IPS-18a (cell line): ENCODE measurements around the gene SLC2A8.

Source experiments
- H3K27ac ChIP-seq: one replicate; pipeline ENCODE4 v1.5.1; 2013; ENCODE audit warnings: low read length
- H3K27me3 ChIP-seq: one replicate; pipeline ENCODE4 v1.6.1; 2013; ENCODE audit warnings: mild to moderate bottlenecking, low read length; ENCODE audit not compliant: control insufficient read depth, insufficient read depth
- H3K36me3 ChIP-seq: one replicate; pipeline ENCODE4 v1.6.1; 2013; ENCODE audit warnings: low read depth, low read length; ENCODE audit not compliant: control insufficient read depth
- H3K4me1 ChIP-seq: one replicate; pipeline ENCODE4 v1.6.1; 2013; ENCODE audit warnings: low read depth, low read length; ENCODE audit not compliant: control insufficient read depth
- H3K4me3 ChIP-seq: one replicate; pipeline ENCODE4 v1.5.1; 2013; ENCODE audit warnings: low read length
- H3K9ac ChIP-seq: one replicate; pipeline ENCODE4 v1.6.1; 2013; ENCODE audit warnings: mild to moderate bottlenecking, low read length, moderate library complexity
- H3K9me3 ChIP-seq: one replicate; pipeline ENCODE4 v1.6.1; 2013; ENCODE audit warnings: low read depth, low read length; ENCODE audit not compliant: control insufficient read depth

Gene SLC2A8

DNA sequence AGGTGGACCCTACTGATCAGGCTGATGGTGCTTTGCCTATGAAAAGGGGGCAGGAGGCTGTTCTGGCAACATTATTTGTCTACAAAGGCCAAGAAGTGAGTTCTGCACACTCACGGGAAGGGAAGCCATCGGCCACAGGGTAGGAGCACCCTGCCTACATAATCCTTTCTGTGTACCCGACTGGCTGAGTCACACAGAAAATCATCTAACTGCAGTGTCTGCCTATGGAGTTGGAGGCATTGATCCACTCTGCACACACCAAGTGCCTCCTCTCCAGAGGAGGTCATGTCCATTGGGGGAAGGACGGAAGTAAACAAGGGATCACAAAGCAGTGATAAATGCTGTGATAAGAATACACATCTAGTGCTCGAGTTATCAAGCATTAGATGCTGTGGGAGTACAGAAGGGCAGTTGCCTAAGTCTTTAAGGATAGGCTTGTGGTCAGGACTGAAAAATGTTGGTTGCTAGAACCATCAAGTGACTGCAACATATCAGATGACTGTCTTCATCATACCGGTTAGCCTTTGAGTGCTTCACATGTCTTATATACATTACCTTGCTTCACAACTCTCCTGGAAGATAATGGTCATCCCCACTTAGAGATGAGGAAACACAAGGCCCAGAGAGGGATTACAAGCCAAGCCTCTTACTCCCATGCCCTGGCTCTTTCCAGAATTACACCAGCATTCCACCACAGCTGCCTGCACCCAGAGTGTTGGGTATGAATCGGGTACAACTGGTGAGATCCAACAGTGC lies 1.3 kb upstream of the SLC2A8 start:
- Histone ChIP-seq H3K36me3 (peaks cover 2% of the 10 kb centered on the region), H3K9ac (peak overlapping the region; percentile 30), H3K27ac (no peak overlapping the region), H3K27me3 (no peaks in the 10 kb centered on the region), H3K4me1 (peaks cover 9% of the 10 kb centered on the region), H3K4me3 (peak overlapping the region; percentile 67), H3K9me3 (no peaks in the 10 kb centered on the region)

DNA sequence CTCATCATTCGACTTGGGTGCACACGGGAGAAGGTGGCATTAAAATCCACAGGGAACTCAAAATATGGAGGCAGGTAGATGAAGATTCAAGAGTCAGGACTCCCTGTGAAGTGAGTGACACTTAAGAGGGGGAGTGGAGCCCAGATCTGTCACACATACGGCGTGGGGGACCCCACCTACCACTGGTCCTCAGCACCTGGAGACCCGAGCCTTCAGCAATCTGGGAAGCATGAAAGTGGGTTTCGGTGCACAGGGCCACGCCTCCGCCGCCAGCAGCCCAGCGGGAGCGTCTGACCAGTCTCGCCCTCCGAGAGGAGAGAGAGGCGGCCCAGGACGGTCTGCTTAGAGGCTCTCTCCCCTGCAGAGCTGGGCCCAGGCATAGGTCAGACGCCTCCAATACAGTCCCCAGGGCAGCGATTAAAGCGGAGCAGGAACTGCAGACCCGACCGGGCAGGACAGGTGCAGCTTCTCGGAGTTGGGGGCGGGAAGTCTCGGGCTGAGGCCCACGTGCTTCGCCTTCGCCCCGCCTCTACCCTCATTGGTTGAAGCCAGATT lies 639 bp upstream of the SLC2A8 start:
- Histone ChIP-seq H3K9me3 (no peaks in the 10 kb centered on the region), H3K4me1 (peaks cover 9% of the 10 kb centered on the region), H3K27ac (no peak overlapping the region), H3K27me3 (no peaks in the 10 kb centered on the region), H3K9ac (peak overlapping the region; percentile 30), H3K36me3 (peaks cover 2% of the 10 kb centered on the region), H3K4me3 (peak overlapping the region; percentile 67)

DNA sequence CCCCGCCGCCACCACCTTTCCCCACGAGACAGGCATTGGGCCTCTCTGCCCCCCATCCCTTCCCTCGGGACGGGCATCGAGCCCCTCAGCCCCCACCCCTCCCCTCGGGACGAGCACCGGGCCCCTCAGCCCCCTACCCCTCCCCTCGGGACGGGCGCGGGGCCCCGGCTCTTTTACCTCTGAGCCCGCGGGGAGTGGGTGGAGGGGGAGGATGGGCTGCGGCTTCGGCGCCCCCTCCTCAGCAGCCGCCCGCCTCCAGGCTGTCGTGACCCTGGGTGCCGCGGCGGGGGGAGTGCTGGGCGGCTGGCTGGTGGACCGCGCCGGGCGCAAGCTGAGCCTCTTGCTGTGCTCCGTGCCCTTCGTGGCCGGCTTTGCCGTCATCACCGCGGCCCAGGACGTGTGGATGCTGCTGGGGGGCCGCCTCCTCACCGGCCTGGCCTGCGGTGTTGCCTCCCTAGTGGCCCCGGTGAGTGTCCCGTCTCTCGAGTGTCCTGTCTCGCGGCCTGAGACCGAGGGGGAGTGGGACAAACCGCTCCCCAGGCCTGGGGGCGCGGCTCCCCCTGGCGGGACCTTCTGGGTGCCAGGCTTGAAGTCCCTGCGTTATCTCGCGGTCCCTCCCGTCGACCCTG lies 791 bp downstream of the SLC2A8 start:
- peak overlapping the region; percentile 41 for H3K9ac ChIP-seq
- H3K27ac ChIP-seq, result no peak overlapping the region
- H3K27me3 ChIP-seq, result no peaks in the 10 kb centered on the region
- H3K4me1 ChIP-seq, result peaks cover 9% of the 10 kb centered on the region
- H3K9me3 ChIP-seq, result no peaks in the 10 kb centered on the region
- peak overlapping the region; percentile 48 for H3K4me3 ChIP-seq
- peaks cover 2% of the 10 kb centered on the region for H3K36me3 ChIP-seq

DNA sequence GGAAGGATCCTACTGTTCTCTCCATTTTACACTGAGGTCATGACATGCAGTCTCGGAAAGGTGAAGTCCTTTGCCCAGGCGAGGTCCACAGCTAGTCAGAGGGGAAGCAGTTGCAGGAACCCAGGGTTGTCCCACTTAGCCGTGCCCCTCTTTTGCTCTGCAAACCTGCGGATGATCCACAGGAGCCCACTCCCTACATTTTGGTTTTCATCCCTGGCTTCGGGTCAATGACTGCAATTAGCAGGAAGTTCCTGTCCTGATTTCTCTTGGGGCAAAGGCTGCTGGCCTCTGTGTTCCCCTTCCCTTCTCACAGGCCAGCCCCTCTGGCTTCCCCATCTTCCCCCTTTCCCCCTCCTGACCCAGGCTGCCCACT lies 1.3 kb downstream of the SLC2A8 start:
- H3K27me3 ChIP-seq, result no peaks in the 10 kb centered on the region
- H3K9me3 ChIP-seq, result no peaks in the 10 kb centered on the region
- H3K27ac ChIP-seq, result no peak overlapping the region
- peak overlapping the region; percentile 48 for H3K4me3 ChIP-seq
- H3K4me1 ChIP-seq, result peaks cover 9% of the 10 kb centered on the region
- no peak overlapping the region for H3K9ac ChIP-seq
- H3K36me3 ChIP-seq, result peaks cover 2% of the 10 kb centered on the region

DNA sequence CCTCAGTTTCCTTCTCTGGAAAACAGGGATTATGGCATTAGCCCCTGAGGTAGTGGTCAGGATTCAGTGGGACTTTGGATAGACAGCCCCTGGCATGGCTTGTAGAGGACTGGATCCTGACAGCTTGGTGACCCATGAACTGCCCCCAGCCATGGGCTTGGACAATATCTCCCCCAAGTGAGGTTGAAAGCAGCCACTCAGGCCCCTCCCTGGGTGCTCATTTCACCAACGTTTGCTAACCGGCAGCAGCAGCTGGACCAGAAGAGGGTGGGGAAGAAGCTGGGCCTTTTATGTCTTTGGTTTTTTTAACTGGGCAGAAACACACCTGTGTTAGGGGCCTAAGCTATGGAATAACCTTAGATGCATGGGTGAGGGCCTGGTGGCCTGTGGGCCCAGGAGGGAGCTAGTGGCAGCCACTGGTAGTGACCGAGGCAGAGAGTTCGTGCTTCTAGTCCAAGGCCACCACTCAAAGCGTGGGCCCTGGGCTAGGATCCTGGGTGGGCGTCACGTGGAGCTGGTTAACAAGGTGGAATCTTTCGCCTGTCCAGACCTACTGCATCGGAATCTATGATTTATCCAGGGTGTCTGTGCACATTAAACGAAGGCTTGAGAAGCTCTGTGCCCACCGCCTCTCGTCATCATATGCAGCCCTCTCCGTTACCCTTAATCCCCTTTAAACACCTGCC lies 1.9 kb downstream of the SLC2A8 start:
- Histone ChIP-seq H3K9ac (no peak overlapping the region), H3K4me3 (peak overlapping the region; percentile 48), H3K27ac (no peak overlapping the region), H3K36me3 (peaks cover 2% of the 10 kb centered on the region), H3K4me1 (peaks cover 9% of the 10 kb centered on the region), H3K27me3 (no peaks in the 10 kb centered on the region), H3K9me3 (no peaks in the 10 kb centered on the region)

DNA sequence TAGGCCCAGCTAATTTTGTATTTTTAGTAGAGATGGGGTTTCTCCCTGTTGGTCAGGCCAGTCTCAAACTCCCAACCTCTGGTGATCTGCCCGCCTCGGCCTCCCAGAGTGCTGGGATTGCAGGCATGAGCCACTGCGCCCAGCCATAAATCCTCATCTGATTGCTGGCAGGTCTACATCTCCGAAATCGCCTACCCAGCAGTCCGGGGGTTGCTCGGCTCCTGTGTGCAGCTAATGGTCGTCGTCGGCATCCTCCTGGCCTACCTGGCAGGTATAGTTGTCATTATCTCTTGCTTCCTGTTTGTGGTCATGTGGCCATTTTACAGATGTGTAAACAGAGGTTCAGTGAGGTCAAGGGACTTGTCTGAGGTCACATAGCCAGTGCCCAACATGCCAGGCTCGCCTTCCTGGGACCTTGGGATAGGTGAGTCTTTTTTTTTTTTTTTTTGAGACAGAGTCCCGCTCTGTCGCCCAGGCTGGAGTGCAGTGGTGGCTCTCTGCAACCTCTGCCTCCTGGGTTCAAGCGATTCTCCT lies 2.8 kb downstream of the SLC2A8 start:
- no peak overlapping the region for H3K4me3 ChIP-seq
- H3K36me3 ChIP-seq, result peaks cover 5% of the 10 kb centered on the region
- H3K27me3 ChIP-seq, result no peaks in the 10 kb centered on the region
- H3K4me1 ChIP-seq, result peaks cover 9% of the 10 kb centered on the region
- no peak overlapping the region for H3K27ac ChIP-seq
- H3K9me3 ChIP-seq, result no peaks in the 10 kb centered on the region
- H3K9ac ChIP-seq, result no peak overlapping the region

DNA sequence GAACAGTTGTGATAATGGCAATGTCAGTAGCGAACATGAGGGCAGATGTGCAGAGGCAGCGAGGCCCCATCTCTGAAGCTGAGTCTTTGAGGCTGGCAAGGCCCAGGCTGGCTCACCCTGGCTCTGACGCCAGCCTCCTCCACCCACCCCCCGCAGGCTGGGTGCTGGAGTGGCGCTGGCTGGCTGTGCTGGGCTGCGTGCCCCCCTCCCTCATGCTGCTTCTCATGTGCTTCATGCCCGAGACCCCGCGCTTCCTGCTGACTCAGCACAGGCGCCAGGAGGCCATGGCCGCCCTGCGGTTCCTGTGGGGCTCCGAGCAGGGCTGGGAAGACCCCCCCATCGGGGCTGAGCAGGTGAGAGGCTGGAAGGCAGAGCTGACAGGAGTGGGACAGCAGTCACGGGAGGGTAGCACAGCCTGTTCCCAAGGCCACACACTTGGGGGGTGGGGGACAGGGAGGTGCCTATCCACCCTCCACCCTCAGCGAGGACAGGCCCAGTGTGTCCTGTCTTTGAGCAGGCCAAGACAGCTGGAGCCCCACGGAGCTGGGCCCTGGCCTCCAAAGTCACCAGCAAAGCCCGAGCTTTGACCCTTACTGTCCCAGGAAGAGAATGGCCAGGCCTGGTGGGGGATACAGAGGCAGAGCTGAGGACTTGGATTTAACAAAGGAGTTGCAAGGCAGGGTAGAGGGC lies 5.6 kb downstream of the SLC2A8 start:
- H3K9me3 ChIP-seq, result no peaks in the 10 kb centered on the region
- H3K4me1 ChIP-seq, result peaks cover 5% of the 10 kb centered on the region
- no peak overlapping the region for H3K9ac ChIP-seq
- no peaks in the 10 kb centered on the region for H3K27me3 ChIP-seq
- no peak overlapping the region for H3K4me3 ChIP-seq
- peaks cover 5% of the 10 kb centered on the region for H3K36me3 ChIP-seq
- H3K27ac ChIP-seq, result no peak overlapping the region

DNA sequence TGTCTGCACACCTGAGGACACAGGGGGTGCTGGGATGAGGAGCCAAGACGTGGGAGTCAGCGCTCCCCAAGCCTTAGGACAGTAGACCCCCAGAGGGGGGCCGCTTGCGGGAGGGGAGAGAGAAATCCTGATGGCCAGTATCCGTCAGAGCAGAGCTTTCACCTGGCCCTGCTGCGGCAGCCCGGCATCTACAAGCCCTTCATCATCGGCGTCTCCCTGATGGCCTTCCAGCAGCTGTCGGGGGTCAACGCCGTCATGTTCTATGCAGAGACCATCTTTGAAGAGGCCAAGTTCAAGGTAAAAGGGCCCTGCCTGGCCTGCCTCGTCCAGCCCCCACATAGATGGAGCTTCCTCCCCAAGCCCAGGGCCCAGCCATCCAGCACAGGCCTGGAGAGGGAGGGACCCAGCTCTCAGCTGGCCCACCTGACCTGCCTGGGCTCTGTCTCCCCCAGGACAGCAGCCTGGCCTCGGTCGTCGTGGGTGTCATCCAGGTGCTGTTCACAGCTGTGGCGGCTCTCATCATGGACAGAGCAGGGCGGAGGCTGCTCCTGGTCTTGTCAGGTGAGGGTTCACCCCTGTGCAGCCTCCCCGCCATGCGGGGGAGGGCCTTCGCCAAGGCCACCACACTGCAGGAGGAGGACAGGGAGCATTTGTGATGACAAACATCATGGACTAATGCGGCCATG lies 6.7 kb downstream of the SLC2A8 start:
- H3K36me3 ChIP-seq, result peaks cover 5% of the 10 kb centered on the region
- H3K27ac ChIP-seq, result no peak overlapping the region
- H3K9me3 ChIP-seq, result no peaks in the 10 kb centered on the region
- no peaks in the 10 kb centered on the region for H3K27me3 ChIP-seq
- no peak overlapping the region for H3K9ac ChIP-seq
- no peak overlapping the region for H3K4me3 ChIP-seq
- H3K4me1 ChIP-seq, result no peaks in the 10 kb centered on the region

GRCh38 chr9:127404631-127405030 lies 7.7 kb downstream of the SLC2A8 start:
- Histone ChIP-seq H3K4me1 (no peaks in the 10 kb centered on the region), H3K27me3 (no peaks in the 10 kb centered on the region), H3K27ac (no peak overlapping the region), H3K9me3 (no peaks in the 10 kb centered on the region), H3K36me3 (peaks cover 5% of the 10 kb centered on the region), H3K4me3 (no peak overlapping the region), H3K9ac (no peak overlapping the region)

GRCh38 chr9:127405344-127406125 lies 8.6 kb downstream of the SLC2A8 start:
- no peak overlapping the region for H3K27ac ChIP-seq
- H3K27me3 ChIP-seq, result no peaks in the 10 kb centered on the region
- H3K9me3 ChIP-seq, result no peaks in the 10 kb centered on the region
- H3K36me3 ChIP-seq, result peaks cover 3% of the 10 kb centered on the region
- no peak overlapping the region for H3K4me3 ChIP-seq
- H3K4me1 ChIP-seq, result no peaks in the 10 kb centered on the region
- H3K9ac ChIP-seq, result no peak overlapping the region
